ENCODE measurements around the gene NCKIPSD.

Gene NCKIPSD

GRCh38 chr3:48694610-48695392 is 9.1 kb upstream of the NCKIPSD start:
- TF ChIP-seq CTCF (conservative IDR thresholded peaks at IDR 0.05; ENCODE audit: low read depth, low read length), result no peak
- no peak overlapping the region for H3K4me3 ChIP-seq (ENCODE audit: low read length)
- peak; percentile 59 for DNase-seq (ENCODE audit: low read depth)

DNA sequence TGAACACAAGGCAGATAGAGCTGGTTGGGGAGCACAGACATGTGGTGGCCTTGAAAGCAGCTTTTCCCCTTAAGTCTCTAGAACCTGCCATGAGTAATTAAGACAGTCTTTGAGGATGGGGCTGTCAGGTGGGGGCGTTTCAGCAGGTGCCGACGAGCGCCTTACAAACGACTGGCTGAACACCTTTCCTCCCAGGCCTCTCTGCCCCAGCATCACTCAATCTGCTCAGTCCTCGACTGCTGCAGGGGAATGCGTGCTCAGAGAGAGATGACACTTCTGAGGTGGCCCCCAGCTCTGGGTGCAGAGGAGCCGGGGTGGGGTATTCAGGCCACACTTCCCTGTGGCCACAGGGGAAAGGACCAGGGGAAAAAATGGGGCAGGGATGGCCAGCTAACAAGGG is 8.1 kb upstream of the NCKIPSD start:
- H3K4me3 ChIP-seq (ENCODE audit: low read length), result no peak overlapping the region
- no peak for DNase-seq (ENCODE audit: low read depth)
- TF ChIP-seq CTCF (conservative IDR thresholded peaks at IDR 0.05; ENCODE audit: low read depth, low read length), result no peak

DNA sequence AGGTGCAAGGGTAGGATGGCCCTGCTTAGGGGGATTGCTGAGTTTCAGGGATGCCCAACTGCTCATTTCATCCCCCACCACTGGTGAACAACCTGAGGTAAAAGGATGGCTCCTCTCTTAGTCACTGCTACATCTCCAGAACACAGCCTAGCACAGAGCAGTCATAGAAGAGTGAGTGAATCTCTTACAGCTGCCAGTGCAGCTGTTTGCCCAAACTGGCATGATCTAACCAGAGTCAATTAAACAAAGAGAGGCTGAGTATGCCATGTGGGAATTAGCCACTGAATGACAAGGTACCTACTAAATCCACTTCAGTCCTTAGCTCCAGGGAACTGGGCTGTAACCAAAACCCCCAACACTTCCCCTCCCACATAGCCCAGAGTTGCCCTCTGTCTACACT is 6.8 kb upstream of the NCKIPSD start:
- DNase-seq (ENCODE audit: low read depth), result no peak
- TF ChIP-seq CTCF (conservative IDR thresholded peaks at IDR 0.05; ENCODE audit: low read depth, low read length), result no peak
- no peak overlapping the region for H3K4me3 ChIP-seq (ENCODE audit: low read length)

- DNase-seq (ENCODE audit: low read depth), result no peak
- H3K4me3 ChIP-seq (ENCODE audit: low read length), result no peak overlapping the region
- TF ChIP-seq CTCF (conservative IDR thresholded peaks at IDR 0.05; ENCODE audit: low read depth, low read length), result no peak
Observed at GRCh38 chr3:48690846-48691458, 5.2 kb upstream of the NCKIPSD start.

GRCh38 chr3:48689384-48689783 is 3.7 kb upstream of the NCKIPSD start:
- DNase-seq (ENCODE audit: low read depth), result no peak
- no peak overlapping the region for H3K4me3 ChIP-seq (ENCODE audit: low read length)
- no peak for TF ChIP-seq CTCF (conservative IDR thresholded peaks at IDR 0.05; ENCODE audit: low read depth, low read length)

- H3K4me3 ChIP-seq (ENCODE audit: low read length), result no peak overlapping the region
- DNase-seq (ENCODE audit: low read depth), result no peak
- no peak for TF ChIP-seq CTCF (conservative IDR thresholded peaks at IDR 0.05; ENCODE audit: low read depth, low read length)
Observed at GRCh38 chr3:48688737-48689075, 3.0 kb upstream of the NCKIPSD start.
